ENCODE data around the gene RAB38. TPM values are rescaled to one million over a fixed set of nuclear protein-coding genes. Genes with fewer than 3 reads are reported as not detected.

The RAB38 gene
- total RNA-seq, 3 donors from 2014 or later (not counting 1 experiment from before 2014, with no cell fraction given): 4.0 to 10.9 (median 5.4) TPM

GRCh38 chr11:88164320-88164719 is 10.9 kb downstream of the RAB38 start:
- intact Hi-C loops (cut with micrococcal nuclease): no loop called here
- no peak for DNase-seq

GRCh38 chr11:88158081-88158480 is 17.2 kb downstream of the RAB38 start:
- TF ChIP-seq, protein P1, sequence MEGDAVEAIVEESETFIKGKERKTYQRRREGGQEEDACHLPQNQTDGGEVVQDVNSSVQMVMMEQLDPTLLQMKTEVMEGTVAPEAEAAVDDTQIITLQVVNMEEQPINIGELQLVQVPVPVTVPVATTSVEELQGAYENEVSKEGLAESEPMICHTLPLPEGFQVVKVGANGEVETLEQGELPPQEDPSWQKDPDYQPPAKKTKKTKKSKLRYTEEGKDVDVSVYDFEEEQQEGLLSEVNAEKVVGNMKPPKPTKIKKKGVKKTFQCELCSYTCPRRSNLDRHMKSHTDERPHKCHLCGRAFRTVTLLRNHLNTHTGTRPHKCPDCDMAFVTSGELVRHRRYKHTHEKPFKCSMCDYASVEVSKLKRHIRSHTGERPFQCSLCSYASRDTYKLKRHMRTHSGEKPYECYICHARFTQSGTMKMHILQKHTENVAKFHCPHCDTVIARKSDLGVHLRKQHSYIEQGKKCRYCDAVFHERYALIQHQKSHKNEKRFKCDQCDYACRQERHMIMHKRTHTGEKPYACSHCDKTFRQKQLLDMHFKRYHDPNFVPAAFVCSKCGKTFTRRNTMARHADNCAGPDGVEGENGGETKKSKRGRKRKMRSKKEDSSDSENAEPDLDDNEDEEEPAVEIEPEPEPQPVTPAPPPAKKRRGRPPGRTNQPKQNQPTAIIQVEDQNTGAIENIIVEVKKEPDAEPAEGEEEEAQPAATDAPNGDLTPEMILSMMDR (IDR thresholded peaks at IDR 0.05): no peak
- H3K9me3 ChIP-seq (ENCODE audit: control insufficient read depth, insufficient read depth, low read length): peaks cover 14% of the 10 kb centered on the region
- H3K27ac Mint-ChIP-seq: no peak overlapping the region
- DNase-seq: no peak
- 91% methylated on average over 1 of the region's 1 CpG for WGBS (ENCODE audit: insufficient coverage)
- intact Hi-C loops (cut with micrococcal nuclease): no loop called here
- no peak overlapping the region for H3K27ac ChIP-seq (ENCODE audit: low read length)
- H3K27me3 ChIP-seq (ENCODE audit: control insufficient read depth, insufficient read depth, low read length): no peaks in the 10 kb centered on the region
- no peaks in the 10 kb centered on the region for H3K4me1 Mint-ChIP-seq
- H3K27me3 Mint-ChIP-seq (ENCODE audit: low read depth in 2 of 2): no peaks in the 10 kb centered on the region
- H3K4me3 ChIP-seq (ENCODE audit: low read length): no peak overlapping the region
- H3K36me3 ChIP-seq (ENCODE audit: control insufficient read depth, insufficient read depth, low read length): no peaks in the 10 kb centered on the region
- no peak overlapping the region for H3K4me3 Mint-ChIP-seq
- no peak for ATAC-seq
- H3K4me1 ChIP-seq (ENCODE audit: control insufficient read depth, insufficient read depth, low read length): no peaks in the 10 kb centered on the region
- peaks cover 4% of the 10 kb centered on the region in 2 donors for H3K9me3 Mint-ChIP-seq
- H3K36me3 Mint-ChIP-seq: peaks cover 38% of the 10 kb centered on the region

More at GRCh38 chr11:88164320-88164719, 10.9 kb downstream of the RAB38 start:
- 32% methylated on average over 2 of the region's 4 CpGs for WGBS (ENCODE audit: insufficient coverage)
- Histone ChIP-seq H3K27ac (ENCODE audit: low read length) (no peak overlapping the region), H3K4me3 (ENCODE audit: low read length) (no peak overlapping the region), H3K4me1 (ENCODE audit: control insufficient read depth, insufficient read depth, low read length) (no peaks in the 10 kb centered on the region), H3K27me3 (ENCODE audit: control insufficient read depth, insufficient read depth, low read length) (no peaks in the 10 kb centered on the region), H3K9me3 (ENCODE audit: control insufficient read depth, insufficient read depth, low read length) (no peaks in the 10 kb centered on the region), H3K36me3 (ENCODE audit: control insufficient read depth, insufficient read depth, low read length) (no peaks in the 10 kb centered on the region)
- peak in 1 of 3 donors; percentile 37 for ATAC-seq
- Mint-ChIP-seq H3K4me1 (peaks cover 2 to 6% of the 10 kb centered on the region in 2 donors), H3K27me3 (ENCODE audit: low read depth in 2 of 2) (no peaks in the 10 kb centered on the region), H3K4me3 (no peak overlapping the region), H3K36me3 (peaks cover 9% of the 10 kb centered on the region), H3K9me3 (peaks cover 2 to 4% of the 10 kb centered on the region in 2 donors), H3K27ac (no peak overlapping the region)
- TF ChIP-seq, protein P1 (IDR thresholded peaks at IDR 0.05): no peak

- Histone ChIP-seq H3K36me3 (ENCODE audit: control insufficient read depth, insufficient read depth, low read length) (no peaks in the 10 kb centered on the region), H3K27ac (ENCODE audit: low read length) (no peak overlapping the region), H3K9me3 (ENCODE audit: control insufficient read depth, insufficient read depth, low read length) (peaks cover 14% of the 10 kb centered on the region), H3K4me3 (ENCODE audit: low read length) (no peak overlapping the region), H3K4me1 (ENCODE audit: control insufficient read depth, insufficient read depth, low read length) (no peaks in the 10 kb centered on the region), H3K27me3 (ENCODE audit: control insufficient read depth, insufficient read depth, low read length) (no peaks in the 10 kb centered on the region)
- Mint-ChIP-seq H3K4me1 (no peaks in the 10 kb centered on the region), H3K9me3 (peaks cover 4% of the 10 kb centered on the region in 2 donors), H3K4me3 (no peak overlapping the region), H3K36me3 (peaks cover 38% of the 10 kb centered on the region), H3K27ac (no peak overlapping the region), H3K27me3 (ENCODE audit: low read depth in 2 of 2) (no peaks in the 10 kb centered on the region)
- TF ChIP-seq, protein P1 (IDR thresholded peaks at IDR 0.05): no peak
- no peak for DNase-seq
- ATAC-seq: no peak
- 92% methylated on average over 3 of the region's 4 CpGs for WGBS (ENCODE audit: insufficient coverage)
- intact Hi-C loops (cut with micrococcal nuclease): no loop called here
These were observed 17.9 kb downstream of the RAB38 start for GRCh38 chr11:88157370-88157769.

- no peak for DNase-seq
- Histone ChIP-seq H3K9me3 (ENCODE audit: control insufficient read depth, insufficient read depth, low read length) (peaks cover 14% of the 10 kb centered on the region), H3K4me1 (ENCODE audit: control insufficient read depth, insufficient read depth, low read length) (no peaks in the 10 kb centered on the region), H3K36me3 (ENCODE audit: control insufficient read depth, insufficient read depth, low read length) (no peaks in the 10 kb centered on the region), H3K4me3 (ENCODE audit: low read length) (no peak overlapping the region), H3K27ac (ENCODE audit: low read length) (no peak overlapping the region), H3K27me3 (ENCODE audit: control insufficient read depth, insufficient read depth, low read length) (no peaks in the 10 kb centered on the region)
- Mint-ChIP-seq H3K27ac (no peak overlapping the region), H3K9me3 (peaks cover 0 to 2% of the 10 kb centered on the region in 2 donors), H3K4me1 (no peaks in the 10 kb centered on the region), H3K36me3 (peaks cover 22% of the 10 kb centered on the region), H3K4me3 (no peak overlapping the region), H3K27me3 (ENCODE audit: low read depth in 2 of 2) (no peaks in the 10 kb centered on the region)
- TF ChIP-seq, protein P1 (IDR thresholded peaks at IDR 0.05): no peak
- intact Hi-C loops (cut with micrococcal nuclease): no loop called here
- no peak for ATAC-seq
These were observed 22.9 kb downstream of the RAB38 start for GRCh38 chr11:88152381-88152780.
